NT2/D1 (cell line): Measurements from ENCODE around the gene COG4.

Experiments
- SUZ12 ChIP-seq: IDR thresholded peaks from 2 replicates; pipeline ENCODE4 v1.6.1; 2011; ENCODE audit not compliant: insufficient read length, insufficient read depth; ENCODE audit errors: extremely low read depth
- YY1 ChIP-seq: IDR thresholded peaks from 2 replicates; pipeline ENCODE4 v1.6.1; 2011; ENCODE audit not compliant: insufficient read length, insufficient read depth
- ZNF274 ChIP-seq: IDR thresholded peaks from 2 replicates; pipeline ENCODE4 v1.6.1; 2011; ENCODE audit warnings: mild to moderate bottlenecking, low read depth, low read length

- TF ChIP-seq YY1 (no peak), ZNF274 (no peak), SUZ12 (no peak)
Observed at GRCh38 chr16:70433458-70434103, 89.8 kb downstream of the COG4 start.
